HCT116 (cell line): ENCODE results near the gene LRRC46.

Experiments
- POLR2AphosphoS5 ChIP-seq: IDR thresholded peaks from 2 replicates; pipeline ENCODE4 v1.6.1; 2011; ENCODE audit warnings: mild to moderate bottlenecking, low read depth, low read length, moderate library complexity
- RAD21 ChIP-seq: IDR thresholded peaks from 2 replicates; pipeline ENCODE4 v1.6.1; 2012; ENCODE audit warnings: low read depth, mild to moderate bottlenecking
- SRF ChIP-seq: IDR thresholded peaks from 2 replicates; pipeline ENCODE4 v1.6.1; 2012; ENCODE audit warnings: low read depth
- ZNF274 ChIP-seq: fragments of 200-500 bp; sonication (Bioruptor generic); IDR thresholded peaks from 2 replicates; pipeline ENCODE4 v1.6.1; 2014; ENCODE audit warnings: mild to moderate bottlenecking, low read depth, low read length, inconsistent platforms

- TF ChIP-seq RAD21 (no peak), POLR2AphosphoS5 (no peak), SRF (no peak), ZNF274 (no peak)
These were observed 27.0 kb upstream of the LRRC46 start for GRCh38 chr17:47804461-47804860.
